GM23338 (cell line): ENCODE measurements around the gene CEP20. TPM values are rescaled to one million over a fixed set of nuclear protein-coding genes. Genes with fewer than 3 reads are reported as not detected.

Source experiments
- ETS1 ChIP-seq: IDR thresholded peaks from 2 replicates; pipeline ENCODE4 v1.6.1; 2016; ENCODE audit warnings: antibody characterized with exemption
- EZH2phosphoT487 ChIP-seq: fragments of 200-600 bp; sonication (generic); IDR thresholded peaks from one replicate; pipeline ENCODE4 v1.8.1; 2018; ENCODE audit warnings: antibody characterized with exemption; ENCODE audit not compliant: unreplicated experiment
- ZNF331 ChIP-seq: fragments of 250-450 bp; sonication (Bioruptor Pico); IDR thresholded peaks from 2 replicates; pipeline ENCODE4 v1.5.0; 2020; ENCODE audit warnings: low read depth, mild to moderate bottlenecking, moderate library complexity
- ZNF462 ChIP-seq: fragments of 250-450 bp; sonication (Bioruptor Pico); IDR thresholded peaks from 2 replicates; pipeline ENCODE4 v1.5.0; 2020; ENCODE audit warnings: mild to moderate bottlenecking, moderate library complexity
- polyA plus RNA-seq: library from polyadenylated mRNA; unstranded; fragments of >200 nt; fragmentation: Nextera tagmentation; extraction: Ambion mirVana; gene quantifications from 2 replicates; pipeline ENCODE4 v1.2.1, GENCODE V29; 2016
- total RNA-seq: library from RNA; depleted of rRNA; stranded (reverse); fragments of >200 nt; shearing (Covaris generic); gene quantifications from 2 replicates; pipeline ENCODE4 v1.2.3, GENCODE V29; 2014
- TF ChIP-seq, protein P1 (sequence below): IDR thresholded peaks from one replicate; pipeline ENCODE4 v1.6.1; 2018; ENCODE audit warnings: antibody characterized with exemption; ENCODE audit not compliant: unreplicated experiment
- TF ChIP-seq, protein P2 (sequence below), 2 experiments: fragments of 200-600 bp in 1 of 2; sonication (generic) in 1 of 2; conservative IDR thresholded peaks; 2 replicates each; pipeline versions ENCODE4 v1.5.1 to v1.6.1; 2016 to 2017; ENCODE audit warnings: antibody characterized with exemption in 2 of 2, low read depth in 2 of 2, mild to moderate bottlenecking in 2 of 2, moderate library complexity in 1 of 2

The CEP20 gene
- total and polyA plus RNA-seq, 2 experiments from 2014 or later = 60.2 to 70.9 TPM

GRCh38 chr16:15885560-15886001, 2.8 kb downstream of the CEP20 start (continued):
- TF ChIP-seq ZNF462 (no peak), EZH2phosphoT487 (no peak), ZNF331 (CRISPR knock-in tag) (no peak), ETS1 (no peak)
- TF ChIP-seq, protein P1, sequence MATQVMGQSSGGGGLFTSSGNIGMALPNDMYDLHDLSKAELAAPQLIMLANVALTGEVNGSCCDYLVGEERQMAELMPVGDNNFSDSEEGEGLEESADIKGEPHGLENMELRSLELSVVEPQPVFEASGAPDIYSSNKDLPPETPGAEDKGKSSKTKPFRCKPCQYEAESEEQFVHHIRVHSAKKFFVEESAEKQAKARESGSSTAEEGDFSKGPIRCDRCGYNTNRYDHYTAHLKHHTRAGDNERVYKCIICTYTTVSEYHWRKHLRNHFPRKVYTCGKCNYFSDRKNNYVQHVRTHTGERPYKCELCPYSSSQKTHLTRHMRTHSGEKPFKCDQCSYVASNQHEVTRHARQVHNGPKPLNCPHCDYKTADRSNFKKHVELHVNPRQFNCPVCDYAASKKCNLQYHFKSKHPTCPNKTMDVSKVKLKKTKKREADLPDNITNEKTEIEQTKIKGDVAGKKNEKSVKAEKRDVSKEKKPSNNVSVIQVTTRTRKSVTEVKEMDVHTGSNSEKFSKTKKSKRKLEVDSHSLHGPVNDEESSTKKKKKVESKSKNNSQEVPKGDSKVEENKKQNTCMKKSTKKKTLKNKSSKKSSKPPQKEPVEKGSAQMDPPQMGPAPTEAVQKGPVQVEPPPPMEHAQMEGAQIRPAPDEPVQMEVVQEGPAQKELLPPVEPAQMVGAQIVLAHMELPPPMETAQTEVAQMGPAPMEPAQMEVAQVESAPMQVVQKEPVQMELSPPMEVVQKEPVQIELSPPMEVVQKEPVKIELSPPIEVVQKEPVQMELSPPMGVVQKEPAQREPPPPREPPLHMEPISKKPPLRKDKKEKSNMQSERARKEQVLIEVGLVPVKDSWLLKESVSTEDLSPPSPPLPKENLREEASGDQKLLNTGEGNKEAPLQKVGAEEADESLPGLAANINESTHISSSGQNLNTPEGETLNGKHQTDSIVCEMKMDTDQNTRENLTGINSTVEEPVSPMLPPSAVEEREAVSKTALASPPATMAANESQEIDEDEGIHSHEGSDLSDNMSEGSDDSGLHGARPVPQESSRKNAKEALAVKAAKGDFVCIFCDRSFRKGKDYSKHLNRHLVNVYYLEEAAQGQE = no peak
- TF ChIP-seq, protein P2, sequence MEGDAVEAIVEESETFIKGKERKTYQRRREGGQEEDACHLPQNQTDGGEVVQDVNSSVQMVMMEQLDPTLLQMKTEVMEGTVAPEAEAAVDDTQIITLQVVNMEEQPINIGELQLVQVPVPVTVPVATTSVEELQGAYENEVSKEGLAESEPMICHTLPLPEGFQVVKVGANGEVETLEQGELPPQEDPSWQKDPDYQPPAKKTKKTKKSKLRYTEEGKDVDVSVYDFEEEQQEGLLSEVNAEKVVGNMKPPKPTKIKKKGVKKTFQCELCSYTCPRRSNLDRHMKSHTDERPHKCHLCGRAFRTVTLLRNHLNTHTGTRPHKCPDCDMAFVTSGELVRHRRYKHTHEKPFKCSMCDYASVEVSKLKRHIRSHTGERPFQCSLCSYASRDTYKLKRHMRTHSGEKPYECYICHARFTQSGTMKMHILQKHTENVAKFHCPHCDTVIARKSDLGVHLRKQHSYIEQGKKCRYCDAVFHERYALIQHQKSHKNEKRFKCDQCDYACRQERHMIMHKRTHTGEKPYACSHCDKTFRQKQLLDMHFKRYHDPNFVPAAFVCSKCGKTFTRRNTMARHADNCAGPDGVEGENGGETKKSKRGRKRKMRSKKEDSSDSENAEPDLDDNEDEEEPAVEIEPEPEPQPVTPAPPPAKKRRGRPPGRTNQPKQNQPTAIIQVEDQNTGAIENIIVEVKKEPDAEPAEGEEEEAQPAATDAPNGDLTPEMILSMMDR (conservative IDR thresholded peaks at IDR 0.05; ENCODE audit: low read depth in 2 of 2) = no peak
